Uterus (tissue), 4 donors: ENCODE data around the gene KCNQ2. TPM values are rescaled to one million over a fixed set of nuclear protein-coding genes. Genes with fewer than 3 reads are reported as not detected.

Source experiments
- DNase-seq, 2 donors: peaks; one replicate each; pipeline ENCODE4 v3.0.0-alpha.2; 2019 to 2020
- H3K27ac ChIP-seq, 2 donors: fragments of 200-600 bp; sonication (generic); 1 replicate in 1 of 2; 2 replicates in 1 of 2; pipeline ENCODE4 v1.5.1; 2016 to 2018
- H3K27me3 ChIP-seq, 2 donors: fragments of 200-600 bp; sonication (generic); one replicate each; pipeline ENCODE4 v1.5.1; 2018 to 2019; ENCODE audit warnings: control low read depth in 1 of 2
- H3K36me3 ChIP-seq, 2 donors: fragments of 200-600 bp; sonication (generic); one replicate each; pipeline ENCODE4 v1.5.1; 2019; ENCODE audit warnings: control low read depth in 1 of 2
- H3K4me1 ChIP-seq, 2 donors: fragments of 200-600 bp; sonication (generic); one replicate each; pipeline ENCODE4 v1.5.1; 2018 to 2019; ENCODE audit warnings: control low read depth in 1 of 2
- H3K4me3 ChIP-seq, 2 donors: fragments of 200-600 bp; sonication (generic); 1 replicate in 1 of 2; 2 replicates in 1 of 2; pipeline ENCODE4 v1.5.1; 2018 to 2019; ENCODE audit warnings: mild to moderate bottlenecking in 1 of 2
- H3K9me3 ChIP-seq, 2 donors: fragments of 200-600 bp; sonication (generic); one replicate each; pipeline ENCODE4 v1.5.1; 2019; ENCODE audit warnings: control low read depth in 1 of 2
- POLR2A ChIP-seq, 2 donors: fragments of 450-650 bp; IDR thresholded peaks; one replicate each; pipeline ENCODE4 v1.6.1; 2016; ENCODE audit warnings: antibody characterized with exemption in 2 of 2, mild to moderate bottlenecking in 1 of 2, moderate library complexity in 1 of 2
- intact Hi-C: fragments of 100-400 bp; cut with DNase I; formaldehyde crosslinking; loops from one replicate; pipeline ENCODE4 v1.15.1; 2023; ENCODE audit warnings: low total_unique reads
- total RNA-seq, 4 donors: library from RNA; depleted of rRNA in 3 of 4; stranded (reverse); fragments of >200 nt in 3 of 4; gene quantifications; one replicate each; pipeline versions ENCODE4 v1.1.0 to v1.2.4, GENCODE V29; 2014 to 2023
- TF ChIP-seq, protein P1 (sequence below), 4 experiments: fragments of 200-600 bp in 2 of 4; fragments of 450-650 bp in 2 of 4; sonication (generic) in 2 of 4; IDR thresholded peaks; one replicate each; pipeline ENCODE4 v1.5.1; 2016 to 2019; ENCODE audit warnings: antibody characterized with exemption in 4 of 4, mild to moderate bottlenecking in 2 of 4, moderate library complexity in 1 of 4
- donor health status: DM: yes; HTN: yes; CAD: no.

The KCNQ2 gene
- total RNA-seq, 4 donors from 2014 or later = 1.2 to 4.9 TPM; not detected in 2

DNA sequence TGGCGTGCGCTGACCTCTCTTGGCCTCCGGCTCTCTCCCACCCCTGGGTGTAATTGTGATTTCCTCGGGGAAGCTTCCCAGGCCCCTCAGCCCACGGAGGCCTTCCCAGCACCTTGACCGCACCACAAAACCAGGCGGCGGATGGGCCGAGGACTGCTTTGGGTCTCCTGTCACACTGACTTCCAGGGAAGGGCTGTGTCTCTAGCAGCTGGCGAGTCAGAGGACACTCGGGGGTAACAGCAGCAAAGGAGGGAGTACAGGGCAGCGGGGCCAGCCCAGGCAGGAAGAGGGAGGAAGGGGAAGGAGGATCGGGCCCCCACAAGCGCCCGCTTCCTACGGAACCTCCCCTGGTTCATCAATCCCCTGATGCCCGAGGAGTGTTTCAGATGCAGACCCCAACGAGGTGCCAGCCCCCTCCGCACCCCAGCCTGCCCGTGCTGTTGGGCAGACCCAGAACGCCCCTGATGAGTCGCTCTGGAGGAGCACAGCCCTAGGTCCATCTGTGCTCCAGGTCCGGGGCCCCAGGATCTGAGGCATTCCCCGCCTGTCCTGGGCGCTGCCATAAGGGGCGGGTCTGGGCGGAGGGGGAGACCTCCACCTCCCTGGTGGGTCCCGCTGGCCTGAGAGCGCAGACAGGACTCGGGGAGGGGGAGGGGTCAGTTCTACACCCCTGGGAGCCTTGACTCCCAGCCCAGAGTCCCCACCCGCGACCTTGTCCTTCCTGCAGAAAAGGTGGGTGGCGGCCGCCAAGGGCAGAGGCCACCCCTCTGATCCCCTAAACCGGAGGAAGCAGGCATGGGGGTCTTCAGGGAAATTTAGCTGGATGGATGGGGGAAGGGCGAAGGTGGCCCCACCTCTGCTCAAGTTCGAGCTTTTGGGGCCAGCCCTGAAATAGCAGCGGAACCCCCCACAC is 112.3 kb downstream of the KCNQ2 start:
- no peak for DNase-seq
- no peak overlapping the region for H3K27ac ChIP-seq
- H3K4me1 ChIP-seq = peaks cover 0 to 6% of the 10 kb centered on the region in 2 donors
- H3K9me3 ChIP-seq = no peaks in the 10 kb centered on the region
- TF ChIP-seq POLR2A (IDR thresholded peaks at IDR 0.05) = no peak
- TF ChIP-seq, protein P1, sequence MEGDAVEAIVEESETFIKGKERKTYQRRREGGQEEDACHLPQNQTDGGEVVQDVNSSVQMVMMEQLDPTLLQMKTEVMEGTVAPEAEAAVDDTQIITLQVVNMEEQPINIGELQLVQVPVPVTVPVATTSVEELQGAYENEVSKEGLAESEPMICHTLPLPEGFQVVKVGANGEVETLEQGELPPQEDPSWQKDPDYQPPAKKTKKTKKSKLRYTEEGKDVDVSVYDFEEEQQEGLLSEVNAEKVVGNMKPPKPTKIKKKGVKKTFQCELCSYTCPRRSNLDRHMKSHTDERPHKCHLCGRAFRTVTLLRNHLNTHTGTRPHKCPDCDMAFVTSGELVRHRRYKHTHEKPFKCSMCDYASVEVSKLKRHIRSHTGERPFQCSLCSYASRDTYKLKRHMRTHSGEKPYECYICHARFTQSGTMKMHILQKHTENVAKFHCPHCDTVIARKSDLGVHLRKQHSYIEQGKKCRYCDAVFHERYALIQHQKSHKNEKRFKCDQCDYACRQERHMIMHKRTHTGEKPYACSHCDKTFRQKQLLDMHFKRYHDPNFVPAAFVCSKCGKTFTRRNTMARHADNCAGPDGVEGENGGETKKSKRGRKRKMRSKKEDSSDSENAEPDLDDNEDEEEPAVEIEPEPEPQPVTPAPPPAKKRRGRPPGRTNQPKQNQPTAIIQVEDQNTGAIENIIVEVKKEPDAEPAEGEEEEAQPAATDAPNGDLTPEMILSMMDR (IDR thresholded peaks at IDR 0.05) = no peak
- H3K27me3 ChIP-seq = peaks cover 8 to 9% of the 10 kb centered on the region in 2 donors
- intact Hi-C loops = no loop called here
- H3K4me3 ChIP-seq = no peak overlapping the region
- H3K36me3 ChIP-seq = no peaks in the 10 kb centered on the region

DNA sequence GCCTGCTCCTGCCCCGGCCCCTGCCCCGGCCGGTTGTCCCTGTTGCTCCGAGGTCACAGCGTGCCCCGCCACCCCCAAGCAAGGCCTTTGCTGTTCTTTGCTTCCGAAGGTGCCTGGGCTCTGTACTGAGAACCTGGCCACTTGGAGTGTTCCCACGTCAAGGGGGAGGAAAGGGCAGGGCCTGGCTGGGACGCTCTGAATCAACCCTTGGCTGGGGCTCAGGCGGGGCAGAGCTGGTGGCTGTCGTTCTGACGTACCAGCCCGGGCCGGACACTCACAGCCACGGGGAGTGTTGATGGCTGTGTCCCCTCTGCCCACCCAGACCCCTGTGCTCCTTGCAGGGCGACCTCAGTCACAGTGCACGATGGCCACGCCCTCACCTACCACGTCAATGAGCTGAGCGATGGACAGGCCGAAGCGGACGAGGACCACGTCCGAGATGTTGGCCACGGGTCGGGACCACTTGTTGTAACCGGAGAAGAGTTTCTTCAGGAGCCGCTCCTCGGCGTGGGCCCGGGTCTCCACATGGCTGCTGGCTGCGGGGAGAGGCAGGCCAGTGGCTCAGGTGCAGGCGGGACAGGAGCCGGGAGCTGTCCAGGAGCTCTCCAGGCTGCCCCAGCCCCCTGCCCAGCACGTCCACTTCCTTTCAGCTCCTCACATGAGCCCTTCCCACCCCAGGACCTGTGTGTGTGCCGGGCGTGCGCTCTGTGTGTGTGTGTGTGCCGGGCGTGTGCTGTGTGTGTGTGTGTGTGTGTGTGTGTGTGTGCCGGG is 113.1 kb downstream of the KCNQ2 start:
- H3K27me3 ChIP-seq = peaks cover 8 to 9% of the 10 kb centered on the region in 2 donors

DNA sequence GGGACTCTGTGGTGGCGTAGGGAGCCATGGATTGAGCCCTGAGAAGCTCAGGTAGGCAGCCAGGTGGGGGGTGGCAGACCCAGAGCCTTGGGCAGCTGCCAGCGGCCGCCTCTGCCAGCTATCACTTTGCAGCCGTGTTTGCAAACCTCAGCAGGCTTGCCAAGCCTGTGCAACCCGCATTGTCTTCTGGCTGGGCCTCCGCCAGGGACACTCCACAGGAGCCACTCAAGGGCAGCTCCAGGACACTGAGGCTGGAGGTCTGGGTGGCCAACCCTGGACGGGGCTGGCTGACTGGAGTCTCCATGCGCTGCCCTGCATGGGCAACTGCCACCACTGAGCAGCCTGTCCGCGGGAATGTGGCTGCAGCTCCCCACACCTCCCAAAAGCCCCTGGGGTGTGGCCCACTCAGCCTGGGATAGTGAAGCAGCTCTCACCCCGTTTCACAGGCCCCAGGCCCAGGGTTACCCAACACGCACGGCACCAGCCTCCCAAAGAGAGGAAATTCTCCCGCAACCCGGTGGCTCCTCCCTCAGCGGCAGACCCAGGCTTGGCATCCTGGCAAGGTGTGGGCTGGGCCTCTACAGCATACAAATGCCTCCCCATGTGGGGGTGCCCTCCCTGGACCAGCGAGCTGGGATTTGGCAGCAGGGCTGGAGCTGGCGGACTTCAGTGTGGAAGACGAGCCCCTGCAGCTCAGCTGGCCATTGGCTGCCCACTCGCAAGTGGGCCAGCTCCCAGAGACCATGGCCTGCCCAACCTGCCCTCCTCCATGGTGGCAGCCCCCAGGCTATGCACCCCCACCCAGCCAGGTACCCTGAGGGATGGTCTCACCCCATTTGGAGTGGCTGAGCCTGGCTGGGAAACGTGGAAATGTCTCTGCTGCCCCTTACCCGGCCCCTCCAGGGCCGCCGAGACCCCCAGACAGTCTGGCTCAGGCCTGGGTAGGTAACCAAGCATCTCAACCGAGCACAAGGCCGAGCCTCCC is 114.2 kb downstream of the KCNQ2 start:
- TF ChIP-seq, protein P1 (IDR thresholded peaks at IDR 0.05) = no peak
- no peak for TF ChIP-seq POLR2A (IDR thresholded peaks at IDR 0.05)
- intact Hi-C loops = no loop called here
- peaks cover 0 to 6% of the 10 kb centered on the region in 2 donors for H3K4me1 ChIP-seq
- H3K4me3 ChIP-seq = no peak overlapping the region
- H3K9me3 ChIP-seq = no peaks in the 10 kb centered on the region
- H3K27me3 ChIP-seq = peaks cover 8 to 9% of the 10 kb centered on the region in 2 donors
- H3K27ac ChIP-seq = no peak overlapping the region
- H3K36me3 ChIP-seq = no peaks in the 10 kb centered on the region
- no peak for DNase-seq

More for the DNA sequence above, 113.1 kb downstream of the KCNQ2 start:
- H3K4me1 ChIP-seq = peaks cover 0 to 6% of the 10 kb centered on the region in 2 donors
- no peak overlapping the region for H3K4me3 ChIP-seq
- no peaks in the 10 kb centered on the region for H3K36me3 ChIP-seq
- H3K27ac ChIP-seq = no peak overlapping the region
- H3K9me3 ChIP-seq = no peaks in the 10 kb centered on the region
- DNase-seq = no peak
- no peak for TF ChIP-seq POLR2A (IDR thresholded peaks at IDR 0.05)
- TF ChIP-seq, protein P1 (IDR thresholded peaks at IDR 0.05) = no peak
- intact Hi-C loops = no loop called here

DNA sequence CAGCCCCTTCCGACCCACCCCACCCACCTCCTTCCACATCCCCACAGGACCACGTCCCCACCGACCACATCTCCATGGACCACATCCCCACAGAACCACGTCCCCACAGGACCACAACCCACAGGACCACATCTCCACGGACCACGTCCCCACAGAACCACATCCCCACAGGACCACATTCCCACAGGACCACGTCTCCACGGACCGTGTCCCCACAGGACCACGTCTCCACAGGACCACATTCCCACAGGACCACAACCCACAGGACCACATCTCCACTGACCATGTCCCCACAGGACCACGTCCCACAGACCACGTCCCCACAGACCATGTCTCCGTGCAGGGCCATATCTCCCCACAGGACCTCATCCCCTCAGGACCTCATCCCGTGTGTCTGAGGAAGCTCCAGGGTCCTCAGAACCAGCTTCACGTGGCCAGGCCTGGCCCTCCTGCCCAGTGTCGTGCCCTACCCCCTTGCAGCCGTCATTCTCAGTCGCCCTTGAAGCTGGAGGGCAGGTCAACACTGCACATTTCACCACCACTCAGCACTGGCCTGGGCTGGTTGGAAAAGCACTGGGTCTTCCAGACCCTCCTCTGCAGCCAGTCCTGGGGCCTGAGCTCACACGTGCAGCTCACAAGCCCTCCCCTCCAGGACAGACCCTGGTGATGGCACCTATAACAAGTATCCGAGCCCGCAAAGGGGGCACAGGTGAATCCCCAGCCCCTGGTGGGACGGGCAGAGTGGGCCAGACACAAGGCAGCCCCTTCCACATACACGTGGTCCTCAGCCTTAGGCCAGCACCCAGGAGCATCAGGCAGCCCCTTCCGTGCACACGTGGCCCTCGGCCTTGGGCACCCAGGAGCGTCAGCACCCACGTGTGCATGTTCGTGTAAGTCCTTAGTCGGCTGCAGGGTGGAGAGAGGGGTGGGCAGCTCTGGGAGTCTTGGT is 115.2 kb downstream of the KCNQ2 start:
- Histone ChIP-seq H3K27ac (no peak overlapping the region), H3K36me3 (no peaks in the 10 kb centered on the region), H3K4me3 (no peak overlapping the region), H3K27me3 (peaks cover 8 to 9% of the 10 kb centered on the region in 2 donors), H3K4me1 (peaks cover 0 to 6% of the 10 kb centered on the region in 2 donors), H3K9me3 (no peaks in the 10 kb centered on the region)
- no peak for TF ChIP-seq POLR2A (IDR thresholded peaks at IDR 0.05)
- TF ChIP-seq, protein P1 (IDR thresholded peaks at IDR 0.05) = no peak
- DNase-seq = no peak
- intact Hi-C loops = no loop called here
